ENCODE data around the gene C2CD4A. TPM values are rescaled to one million over a fixed set of nuclear protein-coding genes. Genes with fewer than 3 reads are reported as not detected.

Gene C2CD4A
- total RNA-seq (2022; extraction: Qiagen RNA extraction; ENCODE audit: low read depth): 0.02 to 0.05 TPM (median 0.04 TPM) in 4 of 5 replicates, not detected in the other

GRCh38 chr15:62066663-62067447, at the start of gene C2CD4A:
TSS of gene C2CD4A (plus strand) at chr15:62066977. CDS start at chr15:62067614, 637 bp downstream.

GRCh38 chr15:62060113-62060895, 6.5 kb upstream of the C2CD4A start, which contains the start of gene VPS13C:
TSS of gene VPS13C (minus strand) at chr15:62060447. CDS start at chr15:62060374, 73 bp downstream.

Other genes with a start within 250 kb of the C2CD4A start
- 9.2 to 15.9 TPM (median 10.1 TPM) in 5 replicates for gene VPS13C, start 6.5 kb upstream of the C2CD4A start, total RNA-seq (2022; extraction: Qiagen RNA extraction; ENCODE audit: low read depth)
- 0.03 to 0.13 TPM in 2 of 5 replicates, not detected in the others for gene C2CD4B, start 98.3 kb downstream of the C2CD4A start, total RNA-seq (2022; extraction: Qiagen RNA extraction; ENCODE audit: low read depth)